SK-N-SH (cell line): ENCODE results near the gene ZBTB47. TPM values are rescaled to one million over a fixed set of nuclear protein-coding genes. Genes with fewer than 3 reads are reported as not detected.

ENCODE experiments used
- CTCF ChIA-PET: fragments of 300-600, 350-600 bp; formaldehyde crosslinking; extraction: SDS; loops from one replicate; lab custom pipeline; 2021; lab: Yijun Ruan, JAX
- POLR2A ChIA-PET: fragments of 350-600 bp; sonication (Branson Sonifier 250); formaldehyde crosslinking; extraction: SDS; loops from one replicate; lab custom pipeline; 2020; ENCODE audit warnings: antibody characterized with exemption, inconsistent platforms; lab: Yijun Ruan, JAX
- DNase-seq: peaks from one replicate; pipeline ENCODE4 v3.0.0; 2012
- H2AFZ ChIP-seq: fragments of 200-600 bp; sonication (generic); 2 replicates; pipeline ENCODE4 v1.8.1; 2016; ENCODE audit warnings: antibody characterized with exemption, mild to moderate bottlenecking, low read depth
- H3F3A ChIP-seq: fragments of 200-600 bp; sonication (generic); replicated peaks from 2 replicates; pipeline ENCODE3; 2016; ENCODE audit warnings: antibody characterized with exemption, mild to moderate bottlenecking; ENCODE audit not compliant: insufficient read depth
- H3K27ac ChIP-seq, 2 experiments: fragments of 200-500 bp in 1 of 2; fragments of 200-600 bp in 1 of 2; sonication (Bioruptor generic) in 1 of 2; sonication (generic), shearing (Covaris generic) in 1 of 2; 2 replicates each; pipeline versions ENCODE4 v1.5.1 to v1.6.1; 2014 to 2016; ENCODE audit warnings: low read depth in 2 of 2, inconsistent platforms in 1 of 2, low read length in 1 of 2, mild to moderate bottlenecking in 1 of 2, mixed read lengths in 1 of 2
- H3K27me3 ChIP-seq: fragments of 200-600 bp; sonication (generic), shearing (Covaris generic); 2 replicates; pipeline ENCODE4 v1.6.1; 2016; ENCODE audit warnings: mixed run types; ENCODE audit not compliant: insufficient read depth
- H3K36me3 ChIP-seq, 2 experiments: fragments of 200-500 bp in 1 of 2; fragments of 200-600 bp in 1 of 2; sonication (Bioruptor generic) in 1 of 2; sonication (generic) in 1 of 2; replicated peaks in 1 of 2; 2 replicates each; pipeline versions ENCODE3 to v1.5.1; 2014 to 2016; ENCODE audit warnings: low read length in 1 of 2, mild to moderate bottlenecking in 1 of 2; ENCODE audit not compliant: insufficient read depth in 2 of 2, control insufficient read depth in 1 of 2
- H3K4me1 ChIP-seq, 2 experiments: fragments of 200-500 bp in 1 of 2; fragments of 200-600 bp in 1 of 2; sonication (Bioruptor generic) in 1 of 2; sonication (generic), shearing (Covaris generic) in 1 of 2; 2 replicates each; pipeline versions ENCODE4 v1.5.1 to v1.6.1; 2014 to 2016; ENCODE audit warnings: low read depth in 1 of 2, low read length in 1 of 2, mixed run types in 1 of 2; ENCODE audit not compliant: insufficient read depth in 2 of 2, control insufficient read depth in 1 of 2
- H3K4me2 ChIP-seq: fragments of 200-600 bp; sonication (generic), shearing (Covaris generic); 2 replicates; pipeline ENCODE4 v1.6.1; 2017; ENCODE audit warnings: mixed run types
- H3K4me3 ChIP-seq, 2 experiments: fragments of 200-500 bp in 1 of 2; fragments of 200-600 bp in 1 of 2; sonication (Bioruptor generic) in 1 of 2; sonication (generic), shearing (Covaris generic) in 1 of 2; 2 replicates each; pipeline versions ENCODE4 v1.5.1 to v1.8.1; 2014 to 2016; ENCODE audit warnings: low read depth in 2 of 2, inconsistent platforms in 1 of 2, low read length in 1 of 2, mild to moderate bottlenecking in 1 of 2, mixed read lengths in 1 of 2, moderate library complexity in 1 of 2
- H3K79me2 ChIP-seq: fragments of 200-600 bp; sonication (generic); 2 replicates; pipeline ENCODE4 v1.8.1; 2017; ENCODE audit warnings: mild to moderate bottlenecking; ENCODE audit not compliant: insufficient read depth
- H3K9ac ChIP-seq: fragments of 200-600 bp; sonication (generic); 2 replicates; pipeline ENCODE4 v1.6.1; 2017; ENCODE audit warnings: mixed run types
- H3K9me2 ChIP-seq: fragments of 200-600 bp; sonication (generic); 2 replicates; pipeline ENCODE4 v1.6.1; 2017; ENCODE audit warnings: mixed run types
- H3K9me3 ChIP-seq: fragments of 200-600 bp; sonication (generic); 2 replicates; pipeline ENCODE4 v1.6.1; 2017; ENCODE audit warnings: mixed run types, mild to moderate bottlenecking, moderate library complexity
- H4K20me1 ChIP-seq: fragments of 200-600 bp; sonication (generic); 2 replicates; pipeline ENCODE4 v1.6.1; 2017; ENCODE audit warnings: mild to moderate bottlenecking, mixed run types; ENCODE audit not compliant: insufficient read depth
- EZH2phosphoT487 ChIP-seq: fragments of 200-600 bp; sonication (generic); IDR thresholded peaks from 2 replicates; pipeline ENCODE4 v1.6.1; 2017; ENCODE audit warnings: low read depth, mixed run types, mild to moderate bottlenecking, antibody characterized with exemption, moderate library complexity, borderline replicate concordance
- GABPA ChIP-seq: IDR thresholded peaks from 2 replicates; pipeline ENCODE4 v1.4.0; 2012; ENCODE audit warnings: low read depth, mild to moderate bottlenecking
- JUND ChIP-seq: IDR thresholded peaks from 2 replicates; pipeline ENCODE4 v1.4.0; 2012
- MXI1 ChIP-seq: IDR thresholded peaks from 2 replicates; pipeline ENCODE4 v1.6.1; 2012; ENCODE audit warnings: mild to moderate bottlenecking, low read depth, low read length, improper control_type of control experiment
- NFIC ChIP-seq: IDR thresholded peaks from 2 replicates; pipeline ENCODE4 v1.4.0; 2012; ENCODE audit warnings: borderline replicate concordance
- NRF1 ChIP-seq: IDR thresholded peaks from 2 replicates; pipeline ENCODE4 v1.6.1; 2012; ENCODE audit warnings: low read depth, mild to moderate bottlenecking, low read length
- RAD21 ChIP-seq: IDR thresholded peaks from 2 replicates; pipeline ENCODE4 v1.6.1; 2012; ENCODE audit warnings: mild to moderate bottlenecking, low read length
- RCOR1 ChIP-seq: fragments of 150-350 bp; IDR thresholded peaks from 2 replicates; pipeline ENCODE4 v1.6.1; 2017; ENCODE audit warnings: antibody characterized with exemption, low read length
- RXRA ChIP-seq: IDR thresholded peaks from 2 replicates; pipeline ENCODE4 v1.4.0; 2012; ENCODE audit warnings: low read depth, mild to moderate bottlenecking, borderline replicate concordance
- SIN3A ChIP-seq: IDR thresholded peaks from 2 replicates; pipeline ENCODE4 v1.6.1; 2012; ENCODE audit warnings: low read depth, mild to moderate bottlenecking, low read length, moderate library complexity, borderline replicate concordance
- TAF1 ChIP-seq: IDR thresholded peaks from 2 replicates; pipeline ENCODE4 v1.6.1; 2012; ENCODE audit warnings: low read depth, mild to moderate bottlenecking, low read length, moderate library complexity, borderline replicate concordance
- TCF12 ChIP-seq: IDR thresholded peaks from 2 replicates; pipeline ENCODE4 v1.4.0; 2012
- YY1 ChIP-seq: IDR thresholded peaks from 2 replicates; pipeline ENCODE4 v1.4.0; 2012; ENCODE audit warnings: low read depth, mild to moderate bottlenecking
- WGBS: methylation state at CpG from one replicate; pipeline ENCODE4 v1.1.6; 2017; ENCODE audit warnings: low lambda C conversion rate; 5-methylcytosine and 5-hydroxymethylcytosine counted together
- polyA plus RNA-seq, 3 experiments: library from polyadenylated mRNA; depleted of rRNA; stranded (reverse); fragments of >200 nt; gene quantifications; 2 replicates each; pipeline ENCODE4 v1.2.3, GENCODE V29; 2012
- TF ChIP-seq, protein P1 (sequence below): IDR thresholded peaks from 2 replicates; pipeline ENCODE4 v1.4.0; 2012; ENCODE audit warnings: low read depth, borderline replicate concordance
- TF ChIP-seq, protein P2 (sequence below): fragments of 200-600 bp; sonication (generic); IDR thresholded peaks from 2 replicates; pipeline ENCODE4 v1.6.1; 2017; ENCODE audit warnings: antibody characterized with exemption, mild to moderate bottlenecking, moderate library complexity

The ZBTB47 gene
- polyA plus RNA-seq, 1 of the 3 experiments (the other 2 are of a cell fraction): 9.9 TPM

DNA sequence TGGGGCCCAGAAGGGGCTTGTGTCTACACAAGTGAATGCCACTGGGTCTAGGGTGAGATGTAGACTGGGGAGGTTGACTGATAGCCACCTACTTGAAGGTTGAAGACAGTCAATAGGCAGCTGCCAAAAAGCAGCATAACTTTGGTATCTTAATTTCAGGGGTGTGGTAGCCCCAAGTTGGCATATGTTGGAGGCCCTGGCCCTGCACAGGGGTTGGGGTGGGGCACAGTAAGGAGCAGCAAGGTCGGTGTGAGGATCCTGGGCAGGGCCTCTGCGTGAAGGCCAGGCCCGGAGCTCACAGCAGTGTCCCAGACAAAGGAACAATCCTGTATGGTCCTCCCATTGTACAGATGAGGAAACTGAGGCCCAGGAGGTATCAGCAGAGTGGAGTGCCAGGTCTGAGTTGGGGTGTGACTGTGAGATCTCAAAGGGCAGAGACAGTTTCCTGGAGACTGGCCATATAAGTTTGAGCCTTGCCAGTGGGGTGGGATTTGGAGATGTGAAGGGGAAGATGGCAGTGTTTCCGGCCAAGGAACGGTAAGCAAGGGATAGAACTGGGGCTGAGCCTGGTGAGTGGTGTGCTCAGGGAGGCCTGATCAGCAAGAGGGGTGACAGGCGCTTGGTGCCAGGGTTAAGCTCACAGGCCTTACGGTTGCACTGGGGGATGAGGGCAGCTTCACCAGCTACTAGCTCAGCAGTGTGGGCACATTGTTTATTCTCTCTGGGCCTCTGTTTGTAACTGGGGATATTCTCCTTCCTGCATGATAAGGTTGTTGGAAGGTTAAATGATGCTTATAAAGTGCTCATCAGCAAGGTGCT lies 33.5 kb downstream of the ZBTB47 start:
- no peaks in the 10 kb centered on the region for H4K20me1 ChIP-seq
- H3K9me3 ChIP-seq: no peaks in the 10 kb centered on the region
- no peaks in the 10 kb centered on the region; a peak in 1 of 4 replicates for H3K4me1 ChIP-seq
- no peaks in the 10 kb centered on the region for H3K36me3 ChIP-seq
- H3K27ac ChIP-seq: no peak overlapping the region
- H3K9ac ChIP-seq: no peak overlapping the region
- H3K9me2 ChIP-seq: no peaks in the 10 kb centered on the region
- H2AFZ ChIP-seq: no peak overlapping the region
- TF ChIP-seq, protein P1, sequence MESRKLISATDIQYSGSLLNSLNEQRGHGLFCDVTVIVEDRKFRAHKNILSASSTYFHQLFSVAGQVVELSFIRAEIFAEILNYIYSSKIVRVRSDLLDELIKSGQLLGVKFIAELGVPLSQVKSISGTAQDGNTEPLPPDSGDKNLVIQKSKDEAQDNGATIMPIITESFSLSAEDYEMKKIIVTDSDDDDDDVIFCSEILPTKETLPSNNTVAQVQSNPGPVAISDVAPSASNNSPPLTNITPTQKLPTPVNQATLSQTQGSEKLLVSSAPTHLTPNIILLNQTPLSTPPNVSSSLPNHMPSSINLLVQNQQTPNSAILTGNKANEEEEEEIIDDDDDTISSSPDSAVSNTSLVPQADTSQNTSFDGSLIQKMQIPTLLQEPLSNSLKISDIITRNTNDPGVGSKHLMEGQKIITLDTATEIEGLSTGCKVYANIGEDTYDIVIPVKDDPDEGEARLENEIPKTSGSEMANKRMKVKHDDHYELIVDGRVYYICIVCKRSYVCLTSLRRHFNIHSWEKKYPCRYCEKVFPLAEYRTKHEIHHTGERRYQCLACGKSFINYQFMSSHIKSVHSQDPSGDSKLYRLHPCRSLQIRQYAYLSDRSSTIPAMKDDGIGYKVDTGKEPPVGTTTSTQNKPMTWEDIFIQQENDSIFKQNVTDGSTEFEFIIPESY: no peak
- TF ChIP-seq TCF12 (no peak), NRF1 (no peak), MXI1 (no peak), GABPA (no peak), RAD21 (no peak), YY1 (no peak), RXRA (no peak), JUND (no peak), TAF1 (no peak), RCOR1 (no peak), NFIC (no peak), EZH2phosphoT487 (no peak), SIN3A (no peak)
- TF ChIP-seq, protein P2, sequence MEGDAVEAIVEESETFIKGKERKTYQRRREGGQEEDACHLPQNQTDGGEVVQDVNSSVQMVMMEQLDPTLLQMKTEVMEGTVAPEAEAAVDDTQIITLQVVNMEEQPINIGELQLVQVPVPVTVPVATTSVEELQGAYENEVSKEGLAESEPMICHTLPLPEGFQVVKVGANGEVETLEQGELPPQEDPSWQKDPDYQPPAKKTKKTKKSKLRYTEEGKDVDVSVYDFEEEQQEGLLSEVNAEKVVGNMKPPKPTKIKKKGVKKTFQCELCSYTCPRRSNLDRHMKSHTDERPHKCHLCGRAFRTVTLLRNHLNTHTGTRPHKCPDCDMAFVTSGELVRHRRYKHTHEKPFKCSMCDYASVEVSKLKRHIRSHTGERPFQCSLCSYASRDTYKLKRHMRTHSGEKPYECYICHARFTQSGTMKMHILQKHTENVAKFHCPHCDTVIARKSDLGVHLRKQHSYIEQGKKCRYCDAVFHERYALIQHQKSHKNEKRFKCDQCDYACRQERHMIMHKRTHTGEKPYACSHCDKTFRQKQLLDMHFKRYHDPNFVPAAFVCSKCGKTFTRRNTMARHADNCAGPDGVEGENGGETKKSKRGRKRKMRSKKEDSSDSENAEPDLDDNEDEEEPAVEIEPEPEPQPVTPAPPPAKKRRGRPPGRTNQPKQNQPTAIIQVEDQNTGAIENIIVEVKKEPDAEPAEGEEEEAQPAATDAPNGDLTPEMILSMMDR: no peak
- ChIA-PET POLR2A (no interaction called here), CTCF (interaction anchor here (1.4 kb wide), 1 partner anchor 73 kb away, joined by 3 read pairs; no protein-coding TSS in a partner anchor)
- H3F3A ChIP-seq: no peaks in the 10 kb centered on the region
- 83% methylated on average over 5 of the region's 7 CpGs for WGBS
- H3K79me2 ChIP-seq: no peaks in the 10 kb centered on the region
- no peak overlapping the region for H3K4me3 ChIP-seq
- H3K27me3 ChIP-seq: peaks cover 19% of the 10 kb centered on the region; the same call in 1 of the 2 replicates
- DNase-seq: no peak
- H3K4me2 ChIP-seq: no peak overlapping the region
